GM19240 (cell line): Measurements from ENCODE around the gene CHMP3.

Experiments used
- DNase-seq: peaks from one replicate; pipeline ENCODE4 v3.0.0; 2011; ENCODE audit warnings: low spot score; ENCODE audit not compliant: insufficient read length

CHMP3 gene

GRCh38 chr2:86470890-86471289 is 92.4 kb downstream of the CHMP3 start:
- no peak for DNase-seq

- no peak for DNase-seq
Measured at GRCh38 chr2:86468162-86469033, 94.8 kb downstream of the CHMP3 start.

GRCh38 chr2:86466306-86466705 is 96.9 kb downstream of the CHMP3 start:
- DNase-seq, result no peak

GRCh38 chr2:86464652-86465051 is 98.6 kb downstream of the CHMP3 start:
- DNase-seq, result no peak

- DNase-seq, result no peak
Measured at GRCh38 chr2:86461042-86461743, 102.0 kb downstream of the CHMP3 start.

GRCh38 chr2:86455181-86455580 is 108.1 kb downstream of the CHMP3 start:
- no peak for DNase-seq

GRCh38 chr2:86454238-86454637 is 109.0 kb downstream of the CHMP3 start:
- DNase-seq, result no peak

GRCh38 chr2:86453836-86454235 is 109.4 kb downstream of the CHMP3 start:
- DNase-seq, result no peak
